Activated CD4-positive, alpha-beta T cell treated with anti-CD3 and anti-CD28 coated beads for 24 hours (primary cell): Measurements from ENCODE around the gene ABITRAM.
"Not testable (repeated sequence)": the region's sequence is repeated elsewhere in the genome, so short reads cannot be mapped to it uniquely, and the experiment has no call there.

ENCODE experiments used
- DNase-seq, 2 donors: peaks; one replicate each; pipeline ENCODE4 v3.0.0-alpha.2; 2020; ENCODE audit warnings: low read depth in 2 of 2

ABITRAM gene

GRCh38 chr9:108934323-108934893, at the start of gene ABITRAM:
TSS of gene ABITRAM (plus strand) at chr9:108934400. CDS start at chr9:108934487, 87 bp downstream.
- DNase-seq: peak; percentile 45 to 56

- DNase-seq: no peak
Measured at GRCh38 chr9:108884701-108885100, 49.5 kb upstream of the ABITRAM start.

DNA sequence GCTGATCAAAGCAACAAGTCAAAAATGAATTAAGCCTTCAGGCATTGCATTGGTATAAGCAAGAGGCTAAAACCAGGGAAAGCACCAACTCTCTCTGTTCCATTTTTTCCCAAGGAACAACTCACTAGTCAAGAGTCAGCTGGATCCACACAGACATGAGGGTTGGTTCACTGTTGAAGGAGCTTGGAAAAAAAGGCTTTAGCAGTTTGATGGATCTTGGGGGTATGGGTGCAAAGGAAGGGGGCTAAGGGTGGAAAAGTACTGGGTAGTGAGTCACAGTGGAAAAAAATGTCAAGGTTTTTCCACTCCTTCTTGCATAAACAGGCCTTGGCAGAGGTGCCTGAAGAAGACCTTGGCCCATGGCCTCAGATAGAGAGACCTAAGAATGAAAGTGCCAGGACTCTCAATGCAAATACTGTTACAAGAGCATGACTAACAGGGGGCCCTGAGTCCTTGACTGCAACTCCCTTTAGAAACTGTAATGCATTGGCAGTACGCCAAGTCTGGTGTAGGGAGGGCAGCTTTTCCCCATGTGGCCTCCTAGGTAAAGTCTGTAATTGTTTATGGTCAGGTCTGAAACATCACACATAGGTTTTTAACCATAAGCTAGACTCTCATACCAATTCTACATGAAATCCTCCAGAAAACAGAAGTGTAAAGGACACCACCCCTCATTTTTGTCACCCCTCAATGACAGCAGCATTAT, 48.4 kb upstream of the ABITRAM start:
- DNase-seq: peak; percentile 14 to 40

DNA sequence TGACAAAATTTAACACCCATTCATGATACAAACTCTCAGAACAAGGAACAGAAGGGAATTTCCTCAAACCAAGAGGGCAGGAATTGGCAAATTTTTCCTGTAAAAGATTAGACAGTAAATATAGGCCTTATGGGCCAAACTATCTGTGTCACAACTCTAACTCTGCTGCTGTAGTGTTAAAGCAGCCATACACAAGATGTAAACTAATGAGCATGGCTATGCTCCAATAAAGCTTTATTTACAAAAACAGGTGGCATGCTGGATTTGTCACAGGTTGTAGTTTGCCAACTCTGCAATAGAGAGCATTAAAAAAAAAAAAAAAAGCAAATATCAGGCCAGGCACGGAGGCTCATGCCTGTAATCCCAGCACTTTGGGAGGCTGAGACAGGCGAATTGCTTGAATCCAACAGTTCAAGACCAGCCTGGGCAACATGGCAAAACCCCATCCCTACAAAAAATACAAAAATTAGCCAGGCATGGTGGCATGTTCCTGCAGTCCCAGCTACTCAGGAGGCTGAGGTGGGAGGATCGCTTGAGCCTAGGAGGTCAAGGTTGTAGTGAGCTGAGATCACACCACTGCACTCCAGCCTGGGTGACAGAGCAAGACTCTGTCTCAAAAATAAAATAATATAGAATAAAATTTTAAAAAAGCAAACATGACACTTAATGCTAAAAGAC, 47.5 kb upstream of the ABITRAM start:
- not testable (repeated sequence) for DNase-seq

DNA sequence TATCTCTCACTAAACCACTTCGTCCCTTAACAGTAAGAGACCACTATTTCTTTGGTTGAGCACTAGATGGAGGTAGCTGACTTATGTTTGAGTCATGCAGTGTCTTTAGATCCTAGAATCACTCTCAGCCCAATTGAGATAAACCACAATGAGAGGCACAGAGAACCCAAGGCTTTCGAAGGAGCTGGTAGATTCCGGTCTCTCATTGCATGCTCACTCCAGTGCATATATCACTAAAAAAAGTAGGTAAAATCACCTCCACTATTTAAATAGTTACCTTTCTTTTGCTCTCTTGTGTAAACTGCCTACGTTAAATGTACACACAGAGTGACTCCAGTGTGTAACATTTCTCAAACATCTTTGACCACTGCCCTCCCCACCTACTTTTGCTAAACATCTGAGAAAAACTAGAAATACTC, 44.5 kb upstream of the ABITRAM start:
- DNase-seq: no peak

DNA sequence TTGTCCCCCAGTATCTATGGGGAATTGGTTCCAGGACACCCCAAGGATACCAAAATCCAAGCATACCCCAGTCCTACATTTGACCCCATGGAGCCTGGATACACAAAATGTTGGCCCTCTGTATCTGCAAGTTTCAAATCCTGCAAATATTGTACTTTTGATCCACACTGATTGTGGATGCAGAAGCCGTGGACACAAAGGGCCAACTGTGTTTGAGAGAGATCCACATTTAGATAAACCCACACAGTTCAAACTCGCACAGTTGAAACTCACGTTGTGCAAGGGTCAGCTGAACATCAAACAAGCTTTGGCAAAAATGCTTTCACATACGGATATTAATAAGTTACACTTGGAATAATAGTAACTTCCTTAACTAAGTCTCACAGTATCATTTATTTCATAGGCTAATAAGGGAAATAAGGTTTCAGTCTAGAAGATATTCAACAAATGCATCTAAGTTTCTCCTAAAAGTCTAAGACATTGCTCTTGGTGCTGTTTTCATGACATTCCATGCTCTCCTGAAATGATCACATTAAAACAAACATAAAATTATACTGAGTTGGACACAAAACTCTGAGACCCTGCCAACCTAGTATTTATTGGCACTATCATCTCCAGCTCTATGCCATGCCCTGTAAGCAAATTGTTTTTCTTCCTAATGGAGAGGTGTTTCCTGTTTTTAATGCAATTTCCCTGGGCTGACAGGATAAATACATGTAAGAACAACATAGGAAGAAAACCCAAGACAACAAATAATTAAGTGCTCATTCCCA, 39.8 kb upstream of the ABITRAM start:
- no peak for DNase-seq

GRCh38 chr9:108897324-108898096, 36.7 kb upstream of the ABITRAM start:
- DNase-seq: no peak

DNA sequence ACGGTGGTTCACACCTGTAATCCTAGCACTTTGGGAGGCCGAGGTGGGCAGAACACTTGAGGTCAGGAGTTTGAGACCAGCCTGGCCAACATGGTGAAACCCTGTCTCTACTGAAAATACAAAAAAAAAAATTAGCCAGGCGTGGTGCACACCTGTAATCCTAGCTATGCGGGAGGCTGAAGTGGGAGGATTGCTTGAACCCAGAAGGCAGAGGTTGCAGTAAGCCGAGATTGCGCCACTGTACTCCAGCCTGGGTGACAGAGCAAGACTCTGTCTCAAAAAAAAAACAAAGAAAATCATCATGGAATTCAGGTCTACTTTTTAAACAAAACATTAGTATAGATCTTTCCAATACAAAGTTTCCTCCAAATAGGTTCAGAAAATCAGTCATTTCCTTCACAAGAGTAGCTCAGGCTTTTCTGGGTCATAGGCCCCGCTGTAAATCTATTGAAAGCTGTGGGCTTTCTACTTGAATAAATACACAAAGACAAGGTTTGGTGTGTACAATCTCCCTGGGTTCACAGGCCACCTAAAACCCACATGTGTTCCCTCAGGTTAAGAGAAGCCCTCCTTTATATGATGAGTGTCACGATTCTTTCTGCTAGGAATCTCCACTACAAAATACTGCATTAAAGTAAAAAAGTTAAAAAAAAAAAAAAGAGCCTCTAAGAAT, 35.0 kb upstream of the ABITRAM start:
- not testable (repeated sequence) for DNase-seq

DNA sequence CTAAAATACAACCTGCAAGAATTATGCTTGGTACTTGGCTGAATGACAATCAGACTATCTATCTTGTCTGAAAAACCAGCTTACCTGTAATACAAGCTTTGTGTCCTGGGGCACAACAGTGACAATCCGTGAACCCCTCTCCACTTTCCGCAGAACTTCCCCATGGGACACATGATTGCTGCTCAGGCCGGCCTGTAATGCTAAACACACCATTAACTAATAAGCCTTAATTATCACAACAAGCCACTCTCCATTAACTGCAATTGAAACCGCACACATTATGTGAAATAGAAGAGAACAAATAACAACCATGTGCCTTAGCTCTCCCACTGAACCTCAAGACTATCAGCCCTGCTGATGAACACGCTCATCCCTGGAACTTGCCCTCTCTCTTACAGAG, 34.0 kb upstream of the ABITRAM start:
- no peak for DNase-seq

DNA sequence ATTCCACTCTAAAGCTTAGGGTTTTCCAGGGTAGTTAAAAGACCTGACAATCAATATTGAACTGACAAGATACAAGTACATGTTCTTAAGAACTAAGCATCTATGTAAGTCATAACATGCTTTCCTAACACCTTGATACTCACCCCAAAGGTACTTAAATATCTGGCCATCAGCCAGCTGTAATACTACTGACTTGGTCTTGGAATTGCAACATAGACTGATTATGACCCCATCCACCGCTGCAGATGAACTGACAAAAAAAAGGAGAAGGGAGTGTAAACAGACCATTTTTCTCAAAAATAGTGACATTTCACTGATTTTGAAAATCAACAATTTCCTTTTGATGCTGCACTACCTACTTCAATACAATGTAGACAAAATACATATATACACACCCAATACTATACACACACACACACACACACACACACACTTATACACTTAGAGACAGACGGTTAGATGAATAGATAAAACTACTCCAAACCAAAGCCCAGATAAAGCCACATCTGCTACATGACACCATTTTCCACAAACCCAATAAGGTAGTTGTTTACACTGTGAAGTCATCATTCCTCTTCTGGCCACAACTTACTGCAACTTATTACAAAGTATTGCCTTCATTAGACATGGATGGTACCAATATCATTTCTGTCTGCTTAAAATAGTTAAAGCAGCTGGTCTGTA, 30.6 kb upstream of the ABITRAM start:
- DNase-seq: no peak

- no peak for DNase-seq
Measured at GRCh38 chr9:108904161-108904560, 30.0 kb upstream of the ABITRAM start.

GRCh38 chr9:108905494-108905893, 28.7 kb upstream of the ABITRAM start:
- DNase-seq: no peak

DNA sequence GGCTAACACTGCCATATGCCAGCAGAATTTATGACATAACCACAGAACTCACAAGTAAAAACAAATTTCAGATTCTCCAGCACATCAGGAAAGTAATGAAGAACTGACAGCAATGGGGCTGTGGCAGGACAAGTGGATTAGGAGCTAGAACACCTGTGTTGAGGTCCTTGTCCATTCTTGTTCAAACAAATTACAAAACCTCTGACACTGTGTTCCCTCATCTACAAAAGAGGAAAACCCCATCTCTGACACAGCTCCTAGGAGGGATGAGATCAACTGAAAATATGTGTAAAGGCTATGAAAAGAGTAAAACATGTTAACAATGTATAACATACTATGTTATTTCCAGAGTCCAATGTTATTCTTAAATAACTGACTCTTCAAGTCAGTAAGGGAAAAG, 23.8 kb upstream of the ABITRAM start:
- DNase-seq: no peak

DNA sequence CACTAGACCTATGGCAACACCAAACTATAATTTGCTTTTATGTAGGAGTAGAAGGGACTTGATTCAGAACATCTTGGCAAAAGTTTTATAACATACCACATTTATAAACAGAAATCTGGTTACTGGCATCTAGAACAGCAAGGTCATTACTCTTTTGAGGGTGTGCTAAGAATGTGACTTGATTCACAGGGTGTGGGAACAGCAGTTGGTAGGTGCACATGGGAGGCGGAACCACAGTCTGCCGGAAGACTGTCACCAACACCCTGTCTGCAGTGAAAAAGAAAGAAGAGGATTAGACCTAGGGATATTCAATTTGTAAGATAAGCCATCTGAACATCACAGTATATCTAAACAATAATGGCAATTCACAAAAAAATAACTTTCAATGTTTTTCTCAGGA, 23.3 kb upstream of the ABITRAM start:
- no peak for DNase-seq

GRCh38 chr9:108911820-108912219, 22.4 kb upstream of the ABITRAM start:
- no peak for DNase-seq

GRCh38 chr9:108913391-108913790, 20.8 kb upstream of the ABITRAM start:
- DNase-seq: no peak

- no peak for DNase-seq
Measured at GRCh38 chr9:108919517-108919916, 14.7 kb upstream of the ABITRAM start.

DNA sequence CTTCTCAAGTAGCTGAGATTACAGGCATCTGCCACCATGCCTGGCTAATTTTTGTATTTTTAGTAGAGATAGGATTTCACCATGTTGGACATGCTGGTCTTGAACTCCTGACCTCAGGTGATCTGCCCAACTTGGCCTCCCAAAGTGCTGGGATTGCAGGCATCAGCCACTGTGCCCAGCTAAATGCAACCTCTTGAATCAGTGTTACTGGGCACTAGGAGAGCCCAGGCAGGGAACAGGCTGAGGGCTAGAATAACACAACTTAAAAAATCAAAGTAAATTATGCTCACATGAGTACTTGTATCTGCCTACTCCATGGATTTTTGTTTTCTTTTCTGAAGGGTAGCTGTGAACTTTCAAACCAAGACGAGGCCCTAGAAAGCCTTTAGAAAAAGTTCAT, 13.8 kb upstream of the ABITRAM start:
- DNase-seq: not testable (repeated sequence)

DNA sequence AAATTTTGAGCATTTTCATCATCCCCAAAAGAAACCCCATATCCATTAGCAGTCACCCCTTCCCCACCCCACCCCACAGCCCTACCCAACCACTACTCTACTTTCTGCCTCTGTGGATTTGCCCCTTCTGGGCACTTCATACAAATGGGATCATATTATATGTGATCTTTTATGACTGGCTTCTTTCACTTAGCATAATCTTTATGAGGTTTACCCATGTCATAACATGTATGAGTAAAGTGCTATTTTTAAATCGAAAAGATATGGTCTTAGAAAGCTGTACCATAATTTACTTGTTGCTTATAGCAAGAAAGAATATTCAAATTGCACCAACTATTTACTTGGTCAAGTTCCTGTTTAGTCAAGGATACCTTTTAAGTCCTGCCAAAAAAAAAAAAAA, 13.0 kb upstream of the ABITRAM start:
- no peak for DNase-seq

DNA sequence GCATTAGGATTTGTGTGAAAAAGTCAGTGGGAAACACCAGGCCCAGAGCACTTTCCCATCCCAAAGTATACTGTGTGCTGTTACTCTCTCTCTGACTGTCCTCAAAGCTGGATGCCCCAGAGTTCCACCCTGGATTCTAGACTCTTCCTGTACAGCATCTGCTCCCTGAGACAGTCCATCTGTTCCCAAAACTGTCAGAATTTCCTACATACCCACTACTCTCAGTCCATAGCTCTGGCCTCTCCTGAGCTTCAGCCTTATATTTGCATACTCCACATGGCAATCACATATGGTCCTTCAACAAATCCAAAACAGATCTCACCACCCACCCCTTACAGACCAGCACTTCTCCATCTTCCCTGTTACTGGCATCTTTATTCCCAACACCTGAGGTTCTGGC, 9.7 kb upstream of the ABITRAM start:
- DNase-seq: no peak
